Kidney (tissue), 14 donors: ENCODE measurements around the gene VPS13A. TPM values are rescaled to one million over a fixed set of nuclear protein-coding genes. Genes with fewer than 3 reads are reported as not detected.
A peak's percentile ranks its signal among the peaks of the same experiment; 100 is the strongest.

ENCODE experiments used
- DNase-seq, 5 donors: peaks; one replicate each; pipeline ENCODE4 v3.0.0-alpha.2; 2013 to 2020
- FAIRE-seq: peaks from 2 replicates; lab custom pipeline; 2012; peaks lifted over from hg19 to GRCh38; lab: Jason Lieb, UNC
- H3K27ac ChIP-seq, 2 donors: one replicate each; pipeline ENCODE4 v1.7.0; 2013; ENCODE audit warnings: low read depth in 2 of 2, low read length in 2 of 2, inconsistent platforms in 1 of 2
- H3K27me3 ChIP-seq: one replicate; pipeline ENCODE4 v1.7.1; 2013; ENCODE audit warnings: low read length, inconsistent platforms; ENCODE audit not compliant: control insufficient read depth, insufficient read depth
- H3K36me3 ChIP-seq, 3 donors: one replicate each; pipeline versions ENCODE4 v1.7.0 to v1.7.1; 2013; ENCODE audit warnings: low read length in 3 of 3, control low read depth in 1 of 3, inconsistent platforms in 1 of 3; ENCODE audit not compliant: insufficient read depth in 3 of 3, control insufficient read depth in 2 of 3
- H3K4me1 ChIP-seq, 3 donors: one replicate each; pipeline versions ENCODE4 v1.7.0 to v1.7.1; 2013; ENCODE audit warnings: low read length in 3 of 3, inconsistent platforms in 1 of 3, low read depth in 1 of 3; ENCODE audit not compliant: control insufficient read depth in 2 of 3, insufficient read depth in 2 of 3
- H3K4me3 ChIP-seq, 3 donors: one replicate each; pipeline versions ENCODE4 v1.7.0 to v1.8.1; 2013; ENCODE audit warnings: low read length in 3 of 3, control low read depth in 1 of 3, inconsistent platforms in 1 of 3
- H3K9ac ChIP-seq, 3 donors: one replicate each; pipeline versions ENCODE4 v1.7.0 to v1.7.1; 2013; ENCODE audit warnings: low read length in 3 of 3, control low read depth in 1 of 3, inconsistent platforms in 1 of 3
- H3K9me3 ChIP-seq, 3 donors: one replicate each; pipeline versions ENCODE4 v1.7.0 to v1.7.1; 2013; ENCODE audit warnings: low read length in 3 of 3, control low read depth in 1 of 3, inconsistent platforms in 1 of 3; ENCODE audit not compliant: control insufficient read depth in 2 of 3, insufficient read depth in 1 of 3
- CTCF ChIP-seq: IDR thresholded peaks from 3 replicates; pipeline ENCODE4 v1.5.1; 2012; ENCODE audit warnings: mild to moderate bottlenecking, moderate library complexity, borderline replicate concordance; ENCODE audit not compliant: insufficient read depth; ENCODE audit errors: extremely low read depth
- intact Hi-C: fragments of 100-400 bp; cut with DNase I; formaldehyde crosslinking; loops from one replicate; pipeline ENCODE4 v1.11.1; 2022
- polyA plus RNA-seq: library from polyadenylated mRNA; stranded (reverse); fragments of 350-450 nt; fragmentation: Illumina TruSeq; extraction: RNeasy Lipid Tissue Mini Kit (QIAGEN cat#74804); gene quantifications from one replicate; pipeline ENCODE4 v1.2.3, GENCODE V29; 2014; ENCODE audit warnings: low read depth, low replicate concordance; ENCODE audit not compliant: insufficient read depth
- total RNA-seq: library from RNA; stranded (reverse); fragmentation: NEBNext Ultra II Directional; extraction: Animal tissue kit (Norgen Biotek cat#: 25700); gene quantifications from one replicate; pipeline ENCODE4 v1.2.1, GENCODE V29; 2021
- donor health status: control.
- donor health status: control.
- donor health status: control.
- donor health status: control.
- donor health status: control.
- donor health status: DM: yes; HTN: yes; CAD: no.
- donor health status: Normal renal cell carcinoma (clear cell type).

The VPS13A gene
- total and polyA plus RNA-seq, 2 donors from 2014 or later: 10.1 to 32.1 TPM

- no peak overlapping the region for H3K4me3 ChIP-seq
- no peak for FAIRE-seq
- TF ChIP-seq CTCF: peak; percentile 94
These were observed 256.5 kb downstream of the VPS13A start for GRCh38 chr9:77433675-77434445.

GRCh38 chr9:77435277-77435676, 257.9 kb downstream of the VPS13A start:
- FAIRE-seq (no peak), DNase-seq (no peak)
- H3K9me3 ChIP-seq: no peaks in the 10 kb centered on the region
- no peak overlapping the region for H3K27ac ChIP-seq
- no peak for TF ChIP-seq CTCF
- no peaks in the 10 kb centered on the region for H3K27me3 ChIP-seq
- no peaks in the 10 kb centered on the region for H3K36me3 ChIP-seq
- no peak overlapping the region for H3K4me3 ChIP-seq
- no peaks in the 10 kb centered on the region for H3K4me1 ChIP-seq
- no peak overlapping the region for H3K9ac ChIP-seq
- intact Hi-C loops: no loop called here

More at GRCh38 chr9:77433675-77434445, 256.5 kb downstream of the VPS13A start:
- peak; percentile 61 to 84 (median 70) for DNase-seq
- H3K4me1 ChIP-seq: no peaks in the 10 kb centered on the region
- no peak overlapping the region for H3K27ac ChIP-seq
- H3K9me3 ChIP-seq: no peaks in the 10 kb centered on the region
- no peaks in the 10 kb centered on the region for H3K27me3 ChIP-seq
- H3K36me3 ChIP-seq: no peaks in the 10 kb centered on the region
- no peak overlapping the region for H3K9ac ChIP-seq
- intact Hi-C loops: no loop called here

DNA sequence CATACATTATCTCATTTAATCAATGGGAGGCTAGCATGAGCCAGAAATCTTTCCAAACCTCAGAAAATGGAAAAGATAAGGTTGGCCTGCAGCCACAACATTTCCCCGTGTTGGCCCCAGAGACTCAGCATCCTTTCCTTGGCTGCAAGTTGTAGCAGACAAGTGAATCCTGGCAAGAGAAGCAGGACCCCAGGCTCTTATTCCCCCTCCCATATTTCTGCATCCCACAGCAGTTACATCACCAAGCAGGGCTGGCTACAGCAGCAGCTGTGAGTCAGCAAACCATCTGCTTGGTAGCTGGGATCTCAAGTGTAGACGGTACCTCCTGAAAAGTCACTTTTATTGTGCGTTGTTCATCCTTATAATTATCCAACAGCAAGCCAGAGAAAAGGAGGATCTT, 258.4 kb downstream of the VPS13A start:
- Histone ChIP-seq H3K4me1 (no peaks in the 10 kb centered on the region), H3K9me3 (no peaks in the 10 kb centered on the region), H3K27ac (no peak overlapping the region), H3K36me3 (no peaks in the 10 kb centered on the region), H3K9ac (no peak overlapping the region), H3K27me3 (no peaks in the 10 kb centered on the region), H3K4me3 (no peak overlapping the region)
- FAIRE-seq: no peak
- TF ChIP-seq CTCF: no peak
- DNase-seq: no peak
- intact Hi-C loops: no loop called here
